ENCODE data around the gene ACTR3C. TPM values are rescaled to one million over a fixed set of nuclear protein-coding genes. Genes with fewer than 3 reads are reported as not detected.
"Not testable (repeated sequence)": the region's sequence is repeated elsewhere in the genome, so short reads cannot be mapped to it uniquely, and the experiment has no call there.

The ACTR3C gene
- total RNA-seq, 1 experiment from 2014 or later, result not detected

DNA sequence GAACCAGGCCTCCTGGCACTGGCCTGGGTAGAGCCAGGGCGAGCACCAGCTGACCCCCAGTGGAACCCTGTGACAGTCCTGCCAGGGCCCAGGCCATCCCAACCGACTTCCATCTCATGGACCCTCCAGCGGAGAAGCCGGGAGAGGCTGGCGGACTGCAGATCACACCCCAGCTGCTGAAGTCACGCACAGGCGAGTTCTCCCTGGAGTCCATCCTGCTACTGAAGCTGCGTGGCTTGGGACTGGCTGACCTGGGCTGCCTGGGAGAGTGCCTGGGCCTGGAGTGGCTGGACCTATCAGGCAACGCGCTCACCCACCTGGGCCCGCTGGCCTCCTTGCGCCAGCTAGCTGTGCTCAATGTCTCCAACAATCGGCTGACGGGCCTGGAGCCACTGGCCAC, 13.4 kb upstream of the ACTR3C start:
- DNase-seq (ENCODE audit: low read depth), result no peak

DNA sequence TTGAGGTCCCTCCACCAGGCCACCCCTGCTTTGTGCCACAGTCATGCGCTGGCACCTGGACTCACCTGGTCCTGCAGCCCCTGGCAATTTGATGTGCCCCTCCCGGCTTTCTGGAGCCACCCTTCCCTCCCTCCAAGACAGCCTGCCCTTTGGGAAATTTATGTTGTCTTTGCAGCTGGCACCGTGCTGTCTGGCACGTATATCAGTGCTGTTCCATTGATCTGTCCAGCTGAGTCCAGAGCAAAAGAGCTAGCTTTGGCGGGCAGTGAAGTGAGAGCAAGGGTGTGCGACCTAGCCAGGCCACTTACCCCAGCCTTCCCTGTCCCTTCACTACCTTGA, 12.4 kb upstream of the ACTR3C start:
- no peak for DNase-seq (ENCODE audit: low read depth)

DNA sequence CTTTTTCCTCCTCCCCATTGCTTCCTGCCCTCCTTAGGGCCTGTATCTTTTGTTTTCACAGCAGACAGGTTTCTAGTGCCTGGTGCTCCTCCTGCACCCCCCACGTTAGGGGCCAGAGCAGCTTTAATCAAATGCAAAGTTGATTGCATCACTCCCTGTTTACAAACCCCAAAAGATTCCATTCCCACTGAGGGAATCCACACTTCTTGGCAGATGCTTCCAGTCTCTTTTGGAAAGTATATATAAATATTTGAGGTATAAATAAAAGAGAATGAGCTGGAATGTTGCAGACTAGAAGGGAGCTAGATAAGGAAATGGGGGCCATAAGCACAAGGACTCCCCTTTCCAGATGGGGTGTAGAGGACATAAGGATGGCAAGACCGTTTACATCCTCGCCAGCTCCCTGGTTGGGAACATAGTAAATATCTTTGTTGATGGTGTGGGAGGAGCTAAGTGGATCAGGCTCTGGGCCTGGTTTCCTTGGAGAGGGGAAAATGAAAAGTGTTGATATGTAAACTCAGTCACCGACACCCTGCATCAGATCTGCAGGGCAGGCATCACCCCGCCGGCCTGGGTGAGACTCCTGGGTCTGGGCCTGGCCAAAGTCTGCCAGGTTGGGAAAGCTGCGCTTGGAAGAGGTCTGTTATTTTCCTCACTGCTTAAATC, 11.9 kb upstream of the ACTR3C start:
- no peak for DNase-seq (ENCODE audit: low read depth)

DNA sequence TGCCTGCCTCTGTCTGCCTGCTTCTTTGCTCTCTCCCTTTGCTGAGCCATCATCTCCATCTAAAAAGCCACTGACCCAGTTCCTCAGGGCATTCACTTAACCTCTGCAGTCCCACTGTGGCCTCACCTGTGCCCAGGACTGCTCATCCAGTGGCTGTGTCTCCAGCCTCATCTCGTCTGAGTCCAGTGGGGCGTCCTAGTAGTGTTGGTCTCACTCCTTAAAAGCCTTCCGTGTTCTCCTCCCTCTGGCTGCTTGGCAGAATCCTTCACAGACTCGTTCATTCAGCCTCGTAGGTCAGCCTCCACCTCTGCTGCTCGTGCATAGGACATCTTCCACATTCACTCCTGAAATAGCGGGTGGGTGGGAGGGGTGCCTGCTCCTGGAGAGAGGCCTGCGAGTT, 10.8 kb upstream of the ACTR3C start:
- DNase-seq (ENCODE audit: low read depth), result no peak

DNA sequence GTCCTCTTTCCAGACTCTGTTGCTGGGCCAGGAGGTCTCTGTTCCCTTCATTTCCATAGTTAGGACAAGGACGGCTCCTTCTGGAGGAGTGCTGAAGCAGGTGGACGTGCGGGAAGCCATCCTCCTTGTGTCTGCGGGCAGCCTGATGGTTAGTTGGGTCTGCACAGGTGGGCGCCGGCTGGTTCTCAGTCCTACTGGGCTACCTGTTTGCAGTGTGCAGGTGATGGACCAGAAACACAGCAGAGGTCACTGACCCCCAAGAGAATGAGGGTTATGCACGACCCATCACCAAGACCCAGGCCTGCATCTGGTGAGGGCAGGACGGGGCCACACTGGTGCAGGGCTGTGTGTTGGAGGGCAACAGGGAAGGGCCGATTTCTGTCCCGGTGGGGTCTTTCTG, 10.3 kb upstream of the ACTR3C start:
- no peak for DNase-seq (ENCODE audit: low read depth)

DNA sequence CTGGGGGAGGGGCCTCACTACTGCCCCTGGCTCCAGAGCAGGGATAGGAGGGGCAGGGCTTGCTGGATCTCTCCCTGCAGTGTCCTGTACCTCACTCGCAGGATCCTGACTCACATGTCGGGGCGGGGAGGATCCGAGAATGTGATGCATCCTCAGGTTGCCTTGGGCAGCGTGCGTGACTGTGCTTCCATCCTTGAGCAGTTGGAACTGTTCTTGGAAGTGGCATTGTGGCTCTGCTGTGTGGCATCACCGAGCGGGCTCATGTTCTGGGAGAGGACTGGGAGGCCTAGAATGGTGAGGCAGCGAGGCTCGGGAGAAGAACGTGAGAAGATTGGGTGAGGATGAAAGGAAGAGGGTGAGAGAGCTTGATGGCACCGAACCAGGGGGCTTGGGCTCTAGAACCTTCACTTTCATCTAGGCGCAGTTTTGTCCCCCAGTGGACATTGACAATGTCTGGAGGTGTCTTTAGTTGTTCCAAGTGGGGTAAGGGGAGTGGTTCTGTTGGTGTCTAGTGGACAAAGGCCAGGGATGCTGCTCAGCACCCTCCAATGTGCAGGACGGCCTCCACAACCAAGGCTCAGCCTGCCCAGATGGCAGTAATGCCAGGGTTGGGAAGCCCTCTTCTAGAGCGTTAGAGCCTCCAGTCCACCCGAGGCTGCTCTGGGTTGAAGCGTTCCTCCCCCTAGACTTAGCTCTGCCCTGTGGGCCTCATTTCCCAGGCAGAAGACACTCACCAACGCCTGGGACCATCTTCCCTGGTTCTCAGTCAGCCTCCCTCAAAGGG, 9.7 kb upstream of the ACTR3C start:
- DNase-seq (ENCODE audit: low read depth), result no peak

DNA sequence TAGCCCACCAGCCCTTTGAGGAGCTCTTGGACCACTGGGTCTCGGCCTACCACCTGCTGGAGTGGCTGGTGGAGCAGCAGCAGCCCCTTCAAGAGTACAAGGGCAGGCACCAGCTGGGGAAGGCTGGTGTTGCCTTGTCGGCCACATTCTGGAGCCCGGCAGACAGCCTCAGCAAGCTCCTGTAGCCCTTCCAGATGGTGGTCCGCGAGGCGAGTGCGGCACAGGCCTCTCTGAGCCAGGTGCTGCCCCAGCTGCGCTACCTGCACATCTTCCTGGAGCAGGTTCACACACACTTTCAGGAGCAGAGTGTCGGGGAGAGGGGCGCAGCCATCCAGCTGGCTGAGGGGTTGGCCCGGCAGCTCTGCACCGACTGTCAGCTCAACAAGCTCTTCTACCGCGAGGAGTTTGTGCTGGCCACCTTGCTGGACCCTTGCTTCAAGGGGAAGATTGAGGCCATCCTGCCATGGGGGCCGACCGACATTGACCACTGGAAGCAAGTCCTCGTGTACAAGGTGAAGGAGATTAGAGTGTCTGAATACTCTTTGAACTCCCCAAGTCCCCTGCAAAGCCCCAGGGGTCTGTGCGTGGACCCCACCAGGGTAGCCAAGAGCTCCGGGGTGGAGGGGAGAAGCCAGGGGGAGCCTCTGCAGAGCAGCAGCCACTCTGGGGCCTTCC, 7.0 kb upstream of the ACTR3C start:
- no peak for DNase-seq (ENCODE audit: low read depth)

DNA sequence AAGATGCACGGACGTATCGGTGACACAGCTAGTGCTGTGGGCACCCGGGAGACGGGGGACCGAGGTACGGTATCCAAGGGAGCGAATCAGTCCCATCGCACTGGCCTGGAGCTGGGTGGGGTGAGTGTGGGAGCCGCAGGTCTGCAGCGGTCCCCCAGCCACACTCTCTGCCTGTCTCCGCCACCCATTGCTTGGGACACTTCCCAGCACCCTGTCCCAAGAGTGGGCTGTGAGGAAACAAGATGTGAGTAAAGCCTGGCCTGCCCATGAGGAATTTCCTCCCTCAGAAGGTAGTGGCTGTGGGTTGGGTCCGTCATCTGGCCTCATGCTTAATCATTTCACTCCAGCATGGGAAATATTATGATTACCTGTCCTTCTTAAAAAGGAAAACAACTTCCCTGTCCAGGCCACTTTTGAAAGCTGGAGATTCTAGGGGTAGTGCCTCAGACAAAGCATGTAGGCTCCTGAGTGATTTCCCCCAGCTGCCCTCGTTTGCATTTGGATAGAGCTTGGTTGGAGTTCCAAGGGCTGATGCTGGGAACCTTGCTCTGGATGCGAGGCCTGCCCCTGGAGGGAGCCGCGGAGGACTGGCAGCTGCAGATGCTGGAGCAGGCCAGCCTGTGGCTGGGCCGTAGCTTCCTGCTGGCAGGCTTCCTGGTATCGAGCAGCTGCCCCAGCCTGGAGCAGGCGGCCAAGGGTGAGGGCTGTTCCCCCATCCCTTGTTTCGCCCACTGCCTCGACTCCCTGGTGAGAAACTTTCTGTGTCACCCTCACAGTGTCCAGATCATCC, 6.2 kb upstream of the ACTR3C start:
- no peak for DNase-seq (ENCODE audit: low read depth)

DNA sequence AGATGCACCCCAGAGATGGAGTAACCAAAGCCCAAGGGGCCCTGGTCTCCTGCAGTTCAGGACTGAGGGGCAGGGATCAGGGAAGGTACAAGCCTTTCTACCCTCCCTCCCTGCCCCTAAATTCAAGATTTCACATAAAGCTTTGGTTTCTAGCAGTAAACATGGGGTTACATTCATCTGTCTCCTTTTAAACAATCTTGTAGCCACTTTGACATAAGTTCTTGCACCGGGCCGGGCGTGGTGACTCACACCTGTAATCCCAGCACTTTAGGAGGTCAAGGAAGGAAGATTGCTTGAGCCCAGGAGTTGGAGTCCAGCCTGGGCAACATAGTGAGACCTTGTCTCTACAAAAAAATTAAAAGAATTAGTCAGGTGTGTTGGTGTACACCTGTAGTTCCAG, 4.0 kb upstream of the ACTR3C start:
- no peak for DNase-seq (ENCODE audit: low read depth)

DNA sequence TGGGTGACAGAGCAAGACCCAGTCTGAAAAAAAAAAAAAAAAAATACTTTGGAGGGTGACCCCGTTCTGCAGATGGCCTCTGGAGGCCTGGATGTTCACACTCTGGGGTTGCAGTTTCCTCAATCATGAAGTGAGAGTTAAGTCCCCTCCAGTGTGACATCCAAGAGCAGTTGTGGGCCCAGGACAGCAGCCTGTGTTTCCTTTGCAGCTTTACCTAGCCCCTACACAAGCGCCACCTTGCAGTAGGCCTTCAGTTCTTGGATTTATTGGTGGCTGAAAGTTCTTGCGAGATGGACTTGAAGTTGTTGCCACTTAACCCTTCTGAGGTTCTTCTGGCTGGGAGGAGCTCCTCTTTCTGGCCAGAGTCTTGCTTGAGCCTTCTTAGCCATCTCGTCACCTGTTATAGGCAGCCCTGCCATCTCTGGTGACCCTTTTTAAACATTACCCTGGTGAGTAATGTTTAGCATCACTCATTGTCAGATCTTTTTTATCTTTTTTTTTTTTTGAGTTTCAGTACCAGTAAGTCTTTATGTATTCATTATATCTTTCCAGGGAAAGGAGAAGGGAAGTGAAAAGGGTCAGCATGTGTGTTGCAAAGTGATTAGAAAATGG, 3.4 kb upstream of the ACTR3C start:
- no peak for DNase-seq (ENCODE audit: low read depth)

DNA sequence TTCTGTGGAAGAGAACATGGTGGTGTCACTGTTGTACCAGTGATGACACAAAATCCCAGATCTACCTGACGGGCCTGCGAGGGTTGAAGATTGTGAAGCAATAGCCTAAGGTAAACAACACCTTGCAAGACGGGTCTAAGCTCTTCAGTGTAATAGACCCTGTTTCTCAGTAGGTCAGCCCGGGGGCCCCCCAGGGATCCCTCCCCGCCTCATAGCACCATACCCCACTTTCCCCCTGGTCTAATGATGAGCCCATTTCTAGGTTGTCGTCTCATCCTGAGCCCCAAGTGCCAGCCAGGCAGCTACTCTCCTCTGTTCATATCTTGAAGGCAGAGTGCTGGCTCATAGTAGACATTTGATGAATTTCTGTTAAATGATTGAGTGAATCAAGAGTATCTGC, 2.6 kb upstream of the ACTR3C start:
- DNase-seq (ENCODE audit: low read depth), result no peak

DNA sequence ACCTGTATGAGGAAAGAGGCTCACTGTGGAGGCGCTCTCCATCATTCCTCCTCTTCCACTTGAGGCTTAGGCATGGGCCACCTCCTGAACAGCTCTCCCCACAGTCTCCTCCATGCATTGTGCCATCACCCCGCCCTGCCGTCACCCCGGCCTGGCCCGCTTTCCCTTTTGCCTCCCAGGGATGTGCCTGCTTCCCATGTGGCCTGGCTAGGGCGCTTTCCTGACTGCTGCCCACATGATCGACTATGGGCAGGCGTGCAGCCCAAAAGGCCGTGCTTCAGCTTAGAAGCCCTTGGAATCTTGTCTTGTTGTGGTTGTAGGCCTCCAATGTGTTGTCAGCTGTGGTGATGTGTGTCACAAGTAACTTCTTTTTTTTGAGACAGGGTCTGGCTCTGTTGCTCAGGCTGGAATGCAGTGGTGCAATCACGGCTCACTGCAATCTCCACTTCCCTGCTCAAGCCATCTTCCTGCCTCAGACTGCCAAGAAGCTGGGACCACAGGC, 1.8 kb upstream of the ACTR3C start:
- DNase-seq (ENCODE audit: low read depth), result no peak

DNA sequence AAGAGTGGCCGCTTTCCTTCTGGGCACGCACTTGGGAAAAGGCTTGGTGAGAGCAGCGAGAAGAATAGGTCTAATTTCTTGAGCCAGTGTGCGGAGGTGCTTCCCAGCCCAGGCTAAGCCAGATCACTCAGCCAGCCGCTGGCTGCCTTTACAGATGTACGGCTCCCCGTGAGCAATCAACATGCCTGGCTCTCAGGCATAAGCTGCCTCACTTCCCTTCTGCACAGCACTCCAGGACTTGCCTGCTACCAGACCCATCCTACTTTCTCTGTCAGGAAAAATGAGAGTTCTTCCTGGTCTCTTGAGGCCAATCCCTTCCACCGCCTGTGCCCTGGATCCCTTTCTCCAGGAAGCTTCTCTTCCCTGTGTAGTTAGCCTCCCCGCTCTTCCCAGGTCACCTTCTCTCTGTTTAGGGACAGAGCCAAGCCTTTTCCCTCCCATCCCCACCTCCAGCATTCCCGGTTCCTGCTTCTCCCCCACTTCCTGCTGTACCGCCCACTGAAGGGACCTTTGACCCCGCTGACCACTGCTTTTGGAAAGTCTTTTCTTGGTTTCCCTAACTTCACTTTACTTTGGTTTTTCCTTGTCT, 1.1 kb upstream of the ACTR3C start:
- no peak for DNase-seq (ENCODE audit: low read depth)

DNA sequence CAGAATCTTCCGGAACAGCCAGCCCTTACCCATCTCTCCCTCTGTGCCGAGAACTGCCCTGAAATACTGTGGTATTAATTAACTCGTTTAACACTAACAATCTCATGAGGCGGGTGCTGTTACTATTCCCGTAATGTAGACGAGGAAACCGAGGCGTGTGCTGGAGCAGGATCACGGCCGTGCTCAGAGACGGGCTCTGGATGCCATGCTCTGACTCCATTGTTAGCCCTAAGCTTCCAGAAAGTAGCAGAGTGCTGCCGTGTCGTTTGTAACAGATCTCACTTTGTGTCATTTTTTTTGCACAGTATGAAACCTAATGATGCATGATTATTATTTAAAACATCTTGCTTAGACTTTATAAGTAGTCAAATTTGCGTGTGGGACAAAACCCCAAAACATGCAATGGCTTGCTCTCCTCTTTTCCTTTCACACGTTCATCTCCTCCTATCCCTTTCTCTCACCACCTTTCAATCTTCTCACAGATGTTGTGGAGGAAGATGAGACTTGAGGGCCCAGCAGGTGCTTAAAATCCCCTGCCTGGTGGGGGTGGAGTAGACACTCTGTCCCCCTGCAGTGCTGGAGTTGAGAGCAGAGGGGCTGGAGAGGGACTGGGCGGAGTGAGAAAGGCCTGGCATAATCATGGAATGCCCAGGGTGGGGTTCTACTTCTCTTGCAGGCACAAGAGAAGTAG, 482 bp upstream of the ACTR3C start:
- DNase-seq (ENCODE audit: low read depth), result no peak

DNA sequence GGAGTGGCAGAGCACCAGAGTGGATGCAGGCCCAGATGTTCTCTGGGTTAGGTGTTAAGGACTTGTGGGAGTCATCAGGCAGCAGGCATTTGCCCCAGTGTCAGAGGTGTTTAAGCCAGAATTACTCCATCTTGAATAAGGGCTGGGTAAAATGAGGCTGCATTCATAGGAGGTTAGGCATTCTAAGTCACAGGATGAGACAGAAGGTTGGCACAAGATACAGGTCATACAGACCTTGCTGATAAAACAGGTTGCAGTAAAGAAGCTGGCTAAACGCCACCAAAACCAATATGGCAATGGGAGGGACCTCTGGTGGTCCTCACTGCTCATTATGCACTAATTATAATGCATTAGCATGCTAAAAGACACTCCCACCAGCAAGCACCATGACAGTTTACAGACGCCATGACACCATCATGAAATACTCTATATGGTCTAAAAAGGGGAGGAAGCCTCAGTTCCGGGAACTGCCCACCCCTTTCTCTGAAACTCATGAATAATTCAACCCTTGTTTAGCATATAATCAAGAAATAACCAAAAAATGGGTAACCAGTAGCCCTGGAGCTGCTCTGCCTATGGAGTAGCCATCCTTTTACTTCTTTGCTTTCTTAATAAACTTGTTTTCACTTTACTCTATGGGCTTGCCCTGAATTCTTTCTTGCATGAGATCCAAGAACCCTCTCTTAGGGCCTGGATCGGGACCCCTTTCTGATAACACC, 1.1 kb downstream of the ACTR3C start:
- DNase-seq (ENCODE audit: low read depth), result no peak

DNA sequence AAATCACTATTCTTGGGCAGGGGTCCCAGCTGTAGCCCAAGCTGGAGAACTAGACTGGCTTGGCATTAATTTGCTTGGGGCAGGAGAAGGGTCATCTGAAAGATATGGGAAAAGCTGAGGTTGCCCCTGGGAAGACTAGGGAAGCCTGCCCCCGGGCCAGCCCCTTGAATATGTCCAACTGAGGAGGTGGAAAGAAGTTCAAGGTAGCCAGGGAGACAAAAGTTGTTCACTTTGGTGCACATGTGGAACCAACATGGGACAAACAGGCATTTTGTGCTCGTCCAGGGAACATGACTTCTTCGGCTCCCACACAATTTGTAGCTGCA, 1.6 kb downstream of the ACTR3C start:
- DNase-seq (ENCODE audit: low read depth), result no peak

DNA sequence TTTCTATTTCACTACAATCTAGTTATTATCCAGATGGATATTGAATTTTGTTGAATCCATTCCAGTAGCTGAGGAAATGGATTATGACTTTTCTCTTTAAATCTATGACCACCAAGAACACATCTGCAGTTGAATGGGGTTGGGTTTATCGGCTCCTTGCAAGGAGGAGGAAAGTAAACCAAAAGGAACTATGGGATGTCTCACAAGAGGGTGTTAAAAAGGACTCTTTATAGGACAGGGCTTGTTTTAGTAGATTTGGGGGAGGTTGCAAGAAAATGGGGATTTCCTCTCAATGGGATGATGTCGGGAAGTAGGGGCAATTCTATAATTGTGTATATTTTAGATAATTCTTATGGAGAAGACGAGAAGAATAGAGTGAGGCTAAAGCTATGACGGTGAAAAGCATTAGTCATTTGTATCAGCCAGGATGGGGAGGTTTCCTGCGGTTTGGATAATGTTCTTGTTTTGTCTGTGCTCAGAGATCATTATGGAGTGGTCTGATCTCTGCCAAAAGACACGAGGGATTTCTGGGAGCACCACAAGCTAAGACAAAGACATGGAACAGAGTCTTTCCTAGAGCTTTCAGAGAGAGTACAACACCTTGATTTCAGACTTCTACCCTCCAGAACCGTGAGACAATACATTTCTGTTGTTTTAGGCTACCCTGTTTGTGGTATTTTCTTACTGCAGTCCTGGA, 5.4 kb downstream of the ACTR3C start:
- peak; percentile 83 for DNase-seq (ENCODE audit: low read depth)

DNA sequence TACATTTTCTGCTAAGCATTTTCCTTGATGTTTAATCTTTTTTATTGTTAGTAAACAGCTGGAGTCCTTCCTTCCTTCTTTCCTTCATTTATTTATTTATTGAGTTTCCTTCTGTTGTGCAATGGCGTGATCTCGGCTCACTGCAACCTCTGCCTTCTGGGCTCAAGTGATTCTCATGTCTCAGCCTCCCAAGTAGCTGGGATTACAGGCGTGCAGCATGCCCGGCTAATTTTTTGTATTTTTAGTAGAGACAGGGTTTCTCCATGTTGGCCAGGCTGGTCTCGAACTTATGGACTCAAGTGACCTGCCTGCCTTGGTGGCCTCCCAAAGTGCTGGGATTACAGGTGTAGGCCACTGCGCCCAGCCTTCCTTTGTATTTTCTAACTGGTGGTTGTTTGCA, 6.4 kb downstream of the ACTR3C start:
- not testable (repeated sequence) for DNase-seq (ENCODE audit: low read depth)

DNA sequence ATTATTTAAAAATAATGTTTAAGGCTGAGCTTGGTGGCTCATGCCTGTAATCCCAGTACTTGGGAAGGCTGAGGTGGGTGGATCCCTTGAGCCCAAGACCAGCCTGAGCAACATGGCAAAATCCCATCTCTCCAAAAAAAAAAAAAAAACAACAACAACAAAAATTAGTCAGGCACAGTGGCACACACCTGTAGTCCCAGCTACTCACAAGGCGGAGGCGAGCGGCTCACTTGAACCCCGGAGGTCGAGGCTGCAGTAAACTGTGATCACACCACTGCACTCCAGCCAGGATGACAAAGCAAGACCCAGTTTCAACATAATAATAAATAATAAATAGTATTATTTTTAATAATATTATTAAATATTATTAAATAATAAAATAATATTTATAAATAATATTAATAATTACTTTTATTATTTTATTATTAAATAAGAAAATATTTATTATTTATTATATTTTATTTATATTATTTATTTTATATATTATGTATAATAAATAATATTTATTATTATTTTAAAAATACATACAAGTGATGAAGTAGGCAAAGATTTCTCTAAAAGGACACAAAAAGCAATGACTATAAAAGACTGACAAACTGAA, 8.6 kb downstream of the ACTR3C start:
- DNase-seq (ENCODE audit: low read depth), result no peak
